Adrenal gland (tissue), 19 donors: Measurements from ENCODE around the gene SSX2IP. TPM values are rescaled to one million over a fixed set of nuclear protein-coding genes. Genes with fewer than 3 reads are reported as not detected.

Experiments
- DNase-seq, 7 donors: peaks; one replicate each; pipeline ENCODE4 v3.0.0-alpha.2; 2019 to 2020
- H3K27ac ChIP-seq, 5 donors: fragments of 200-600 bp; sonication (generic) in 4 of 5; 1 replicate in 3 of 5; 2 replicates in 2 of 5; pipeline versions ENCODE4 v1.5.1 to v1.8.0; 2016 to 2020; ENCODE audit warnings: mild to moderate bottlenecking in 1 of 5
- H3K27me3 ChIP-seq: fragments of 200-600 bp; 2 replicates; pipeline ENCODE4 v1.8.0; 2021
- H3K36me3 ChIP-seq, 2 donors: fragments of 200-600 bp; replicated peaks in 1 of 2; 1 replicate in 1 of 2; 2 replicates in 1 of 2; pipeline versions ENCODE4 v1.5.1 to v1.8.0; 2018 to 2022
- H3K4me1 ChIP-seq, 2 donors: fragments of 200-600 bp; replicated peaks in 1 of 2; 1 replicate in 1 of 2; 2 replicates in 1 of 2; pipeline versions ENCODE4 v1.5.1 to v1.8.0; 2018 to 2021
- H3K4me3 ChIP-seq, 4 donors: fragments of 200-600 bp; sonication (generic) in 3 of 4; one replicate each; pipeline ENCODE4 v1.5.1; 2016 to 2018
- H3K9me3 ChIP-seq, 3 donors: fragments of 200-600 bp; sonication (generic) in 1 of 3; replicated peaks in 1 of 3; 1 replicate in 2 of 3; 2 replicates in 1 of 3; pipeline versions ENCODE4 v1.5.1 to v1.8.0; 2016 to 2021
- CTCF ChIP-seq, 6 experiments: fragments of 450-650 bp in 4 of 6; fragments of 200-600 bp in 2 of 6; sonication (generic) in 1 of 6; IDR thresholded peaks; 1 replicate in 5 of 6; 2 replicates in 1 of 6; pipeline versions ENCODE4 v1.5.1 to v1.8.0; 2016 to 2021; ENCODE audit warnings: antibody characterized with exemption in 6 of 6, mild to moderate bottlenecking in 2 of 6, moderate library complexity in 1 of 6
- POLR2A ChIP-seq, 2 donors: fragments of 450-650 bp; IDR thresholded peaks; one replicate each; pipeline ENCODE4 v1.6.1; 2017; ENCODE audit warnings: antibody characterized with exemption in 2 of 2, mild to moderate bottlenecking in 2 of 2, moderate library complexity in 1 of 2
- WGBS, 4 donors: extraction: QIAGEN DNeasy Blood & Tissue Kit in 2 of 4; methylation state at CpG; one replicate each; pipeline versions ENCODE4 v1.1.5 to v1.1.7; 2013 to 2017; 5-methylcytosine and 5-hydroxymethylcytosine counted together
- intact Hi-C, 2 donors: fragments of 100-400 bp; cut with DNase I; formaldehyde crosslinking; loops; one replicate each; pipeline versions ENCODE4 v1.14.1 to v1.15.0; 2022 to 2023
- long read RNA-seq, 10 donors: library from polyadenylated mRNA in 3 of 10; unstranded in 2 of 10; stranded (forward) in 1 of 10; transcript quantifications; one replicate each; pipeline ENCODE4 v2.0.0 and lab custom pipeline, GENCODE V29; 2021 to 2026
- polyA plus RNA-seq, 3 donors: library from polyadenylated mRNA; stranded (reverse); fragments of 200-250 nt in 2 of 3; fragments of 350-450 nt in 1 of 3; fragmentation: Illumina TruSeq in 1 of 3; extraction: RNeasy Lipid Tissue Mini Kit (QIAGEN cat#74804) in 1 of 3; gene quantifications; one replicate each; pipeline ENCODE4 v1.2.3, GENCODE V29; 2013 to 2014
- total RNA-seq, 9 donors: library from RNA; depleted of rRNA in 4 of 9; stranded (reverse); fragments of >200 nt in 4 of 9; fragments of 120-200 nt in 1 of 9; fragmentation: NEBNext Ultra II Directional in 1 of 9; extraction: Animal tissue kit (Norgen Biotek cat#: 25700) in 1 of 9; gene quantifications; one replicate each; pipeline versions ENCODE4 v1.1.0 to v1.2.4, GENCODE V29; 2013 to 2023
- donor health status: healthy with polysubstance abuse.
- donor health status: Bipolar disorder and iron deficiency.
- donor health status: DM: yes; HTN: yes; CAD: no.
- donor health status: DM: no; HTN: no; CAD: no.
- donor health status: DM: no; HTN: no; CAD: no.
- donor health status: DM: yes; HTN: yes; CAD: no.

SSX2IP gene
- total RNA-seq (1 to 10 TPM; 2.1 to 5.8 (median 4.2) TPM), polyA plus RNA-seq (10 to 100 TPM in 1 of 3 donors, 1 to 10 TPM in 2; 1.3 to 10.0 (median 2.5) TPM)
- long read RNA-seq, donor 1: 0 reads
- long read RNA-seq, donor 2: 0 reads
- long read RNA-seq, donor 3: 0 reads
- long read RNA-seq, donor 4: 0 reads
- long read RNA-seq, donor 5, full-length matches to known transcripts: 4 of 5 reads
- long read RNA-seq, donor 5, partial matches to known transcripts: 0 of 5 reads
- long read RNA-seq, donor 5, other reads (novel, unspliced or antisense): 1 of 5 reads
- long read RNA-seq, donor 6: 0 reads
- long read RNA-seq, donor 7: 0 reads
- long read RNA-seq, donor 8: 0 reads
- long read RNA-seq, donor 9: 0 reads
- long read RNA-seq, donor 10: 0 reads

- Histone ChIP-seq H3K4me1 (peaks cover 0 to 6% of the 10 kb centered on the region in 2 donors), H3K27me3 (no peaks in the 10 kb centered on the region), H3K36me3 (no peaks in the 10 kb centered on the region), H3K4me3 (peak within 1 kb of the TSS; percentile 35 to 94 (median 68)), H3K9me3 (no peaks in the 10 kb centered on the region), H3K27ac (peak within 1 kb of the TSS in 4 of 5 donors; percentile 33 to 91 (median 82))
- intact Hi-C loops: no loop called here
- peak; percentile 98 to 100 (median 99) for DNase-seq
- TF ChIP-seq POLR2A (IDR thresholded peaks at IDR 0.05) (peak in 1 of 2 donors; percentile 44), CTCF (IDR thresholded peaks at IDR 0.05) (no peak)
- whole genome bisulfite sequencing, 4 donors: 0 to 1% (median 0%) methylated on average over 14 to 68 of the region's 68 CpGs
Observed at GRCh38 chr1:84690397-84691121, at the start of gene SSX2IP. SSX2IP (minus strand) TSS chr1:84690461; CDS start chr1:84671219, 19,242 bp downstream.

- Histone ChIP-seq H3K4me3 (no peak overlapping the region), H3K27me3 (peaks cover 10% of the 10 kb centered on the region), H3K4me1 (no peaks in the 10 kb centered on the region), H3K36me3 (no peaks in the 10 kb centered on the region), H3K9me3 (no peaks in the 10 kb centered on the region), H3K27ac (no peak overlapping the region)
- no peak for DNase-seq
- 90 to 95% (median 91%) methylated on average over 13 of the region's 13 CpGs for WGBS, 4 donors
- TF ChIP-seq POLR2A (IDR thresholded peaks at IDR 0.05): no peak
- TF ChIP-seq CTCF (IDR thresholded peaks at IDR 0.05): no peak
- intact Hi-C loops: no loop called here
Observed at GRCh38 chr1:84738237-84738636, 48.0 kb upstream of the SSX2IP start.

- Histone ChIP-seq H3K27me3 (peaks cover 16% of the 10 kb centered on the region), H3K36me3 (no peaks in the 10 kb centered on the region), H3K4me3 (no peak overlapping the region), H3K27ac (no peak overlapping the region), H3K4me1 (no peaks in the 10 kb centered on the region), H3K9me3 (no peaks in the 10 kb centered on the region)
- 64 to 67% (median 67%) methylated on average over 4 of the region's 4 CpGs for WGBS, 4 donors
- intact Hi-C loops: no loop called here
- no peak for TF ChIP-seq CTCF (IDR thresholded peaks at IDR 0.05)
- no peak for TF ChIP-seq POLR2A (IDR thresholded peaks at IDR 0.05)
- DNase-seq: no peak
Observed at GRCh38 chr1:84737590-84737989, 47.3 kb upstream of the SSX2IP start.

GRCh38 chr1:84736944-84737343, 46.7 kb upstream of the SSX2IP start:
- no peaks in the 10 kb centered on the region for H3K4me1 ChIP-seq
- intact Hi-C loops: no loop called here
- DNase-seq: no peak
- H3K4me3 ChIP-seq: no peak overlapping the region
- no peaks in the 10 kb centered on the region for H3K9me3 ChIP-seq
- H3K36me3 ChIP-seq: no peaks in the 10 kb centered on the region
- 92 to 94% (median 93%) methylated on average over 3 of the region's 3 CpGs for WGBS, 4 donors
- H3K27ac ChIP-seq: no peak overlapping the region
- no peak for TF ChIP-seq CTCF (IDR thresholded peaks at IDR 0.05)
- no peak for TF ChIP-seq POLR2A (IDR thresholded peaks at IDR 0.05)
- H3K27me3 ChIP-seq: peaks cover 17% of the 10 kb centered on the region
